GM12875 (cell line): Measurements from ENCODE around the gene TMIGD2.
"Not testable (repeated sequence)": the region's sequence is repeated elsewhere in the genome, so short reads cannot be mapped to it uniquely, and the experiment has no call there.

Experiments used
- H3K4me3 ChIP-seq: one replicate; pipeline ENCODE4 v1.5.1; 2011; ENCODE audit warnings: low read depth, low read length, control low read depth
- CTCF ChIP-seq: IDR thresholded peaks from 2 replicates; pipeline ENCODE4 v1.5.1; 2011; ENCODE audit warnings: low read depth, mild to moderate bottlenecking, control low read depth, inconsistent platforms, low read length, moderate library complexity, borderline replicate concordance; ENCODE audit not compliant: insufficient read depth

The TMIGD2 gene

DNA sequence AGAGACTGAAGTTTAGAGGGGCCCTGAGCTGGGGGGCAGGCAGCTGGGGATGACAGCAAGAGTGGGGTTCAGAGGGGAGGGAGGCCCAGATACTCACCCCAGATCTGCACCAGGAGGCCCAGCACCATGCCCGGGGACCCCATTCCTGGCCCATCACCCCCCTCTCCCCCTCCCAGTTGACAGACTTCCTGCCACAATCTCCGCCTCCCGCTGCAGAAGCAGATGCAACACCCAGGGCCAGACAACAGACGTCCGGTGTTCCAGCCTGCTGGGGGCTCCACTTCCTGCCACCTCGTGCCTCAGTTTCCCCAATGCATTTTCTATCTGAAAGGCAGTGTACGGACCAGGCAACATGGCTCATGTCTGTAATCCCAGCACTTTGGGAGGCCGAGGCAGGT, at the start of gene TMIGD2:
Gene TMIGD2 (minus strand): TSS at position 147 of the 398 bp plus-strand sequence. CDS start 4 bp downstream, at position 143.
- no peak for TF ChIP-seq CTCF
- no peak within 1 kb of the TSS for H3K4me3 ChIP-seq

DNA sequence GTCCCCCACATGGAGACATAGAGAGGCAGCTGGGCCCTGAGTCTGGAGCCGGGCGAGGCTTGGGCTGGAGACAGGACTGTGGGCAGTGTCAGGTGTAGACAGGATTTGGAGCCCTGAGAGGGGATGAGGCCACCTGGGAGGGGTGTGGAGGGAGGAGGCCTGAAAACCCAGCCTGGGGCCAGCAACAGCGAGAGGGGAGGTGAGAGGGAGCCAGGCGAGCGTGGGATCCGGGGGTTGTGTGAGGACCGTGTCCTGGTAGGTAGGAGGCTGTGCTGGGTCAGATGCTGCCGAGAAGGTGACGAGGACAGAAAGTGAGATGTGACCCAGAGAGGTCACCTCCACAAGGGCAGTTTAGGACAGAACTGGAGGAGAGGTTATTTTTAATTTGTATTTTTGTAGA, 48.5 kb upstream of the TMIGD2 start:
- no peak for TF ChIP-seq CTCF

GRCh38 chr19:4350111-4350510, 47.9 kb upstream of the TMIGD2 start:
- no peak overlapping the region for H3K4me3 ChIP-seq
- TF ChIP-seq CTCF = no peak

More for the DNA sequence above, 48.5 kb upstream of the TMIGD2 start:
- no peak overlapping the region for H3K4me3 ChIP-seq

- not testable (repeated sequence) for H3K4me3 ChIP-seq
Measured at GRCh38 chr19:4349225-4349624, 47.0 kb upstream of the TMIGD2 start.

DNA sequence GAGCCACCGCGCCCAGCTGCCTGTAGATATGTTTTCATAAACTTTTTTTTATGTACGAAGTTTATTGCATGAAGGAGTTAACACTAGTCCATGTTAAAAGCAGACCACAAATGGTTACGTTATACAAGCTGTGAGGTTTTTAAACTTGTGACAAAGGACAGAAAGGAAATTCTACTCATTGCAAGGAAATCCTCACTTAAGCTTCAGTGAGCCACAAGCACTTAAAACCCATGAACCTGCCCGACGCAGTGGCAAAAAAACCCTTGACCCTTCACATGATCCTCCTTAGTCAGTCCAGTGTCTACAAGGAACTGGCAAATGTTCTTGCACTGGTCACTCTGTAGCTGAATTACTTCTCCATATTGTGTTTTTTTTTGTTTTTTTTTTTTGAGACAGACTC, 45.3 kb upstream of the TMIGD2 start:
- no peak overlapping the region for H3K4me3 ChIP-seq
- TF ChIP-seq CTCF = no peak

- TF ChIP-seq CTCF = no peak
- no peak overlapping the region for H3K4me3 ChIP-seq
Measured at GRCh38 chr19:4346020-4346383, 43.8 kb upstream of the TMIGD2 start.

DNA sequence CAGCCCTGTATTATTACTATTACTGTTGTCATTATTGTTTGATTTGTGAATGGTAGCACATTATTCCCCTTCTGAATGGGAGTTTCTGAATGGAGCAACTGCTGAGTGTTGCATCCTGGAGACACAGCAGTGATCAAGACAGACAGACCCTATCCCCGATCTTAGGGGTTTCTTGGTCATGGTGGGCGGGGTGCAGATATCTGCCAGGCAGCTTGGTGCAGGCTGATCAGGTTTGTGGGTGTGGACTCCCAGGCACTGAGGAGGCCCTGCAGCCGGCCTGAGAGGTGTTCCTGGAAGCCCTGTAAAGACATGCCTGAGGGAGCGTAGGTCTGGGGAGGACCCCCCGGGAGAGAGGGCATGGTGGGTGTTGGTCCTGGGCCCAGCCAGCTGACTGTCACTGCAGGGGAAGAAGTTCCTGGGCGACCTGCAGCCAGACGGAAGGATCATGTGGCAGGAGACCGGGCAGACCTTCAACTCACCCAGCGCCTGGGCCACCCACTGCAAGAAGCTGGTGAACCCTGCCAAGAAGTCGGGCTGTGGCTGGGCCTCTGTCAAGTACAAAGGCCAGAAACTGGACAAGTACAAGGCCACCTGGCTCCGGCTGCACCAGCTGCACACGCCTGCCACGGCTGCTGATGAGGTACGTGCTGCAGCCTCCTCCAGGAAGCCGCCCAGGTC, 43.3 kb upstream of the TMIGD2 start:
- TF ChIP-seq CTCF = no peak
- no peak overlapping the region for H3K4me3 ChIP-seq
